ENCODE measurements around the gene PPP2R5C. TPM values are rescaled to one million over a fixed set of nuclear protein-coding genes. Genes with fewer than 3 reads are reported as not detected.

The PPP2R5C gene
- total RNA-seq, 4 donors from 2014 or later = 63.3 to 113 (median 75.9) TPM

- Histone ChIP-seq H3K36me3 (no peaks in the 10 kb centered on the region), H3K4me3 (no peak overlapping the region), H3K27me3 (no peaks in the 10 kb centered on the region), H3K27ac (peak overlapping the region in 1 of 4 donors; percentile 13), H3K9me3 (no peaks in the 10 kb centered on the region), H3K4me1 (peaks cover 0 to 29% (median 11%) of the 10 kb centered on the region in 4 donors)
- TF ChIP-seq, protein P1, sequence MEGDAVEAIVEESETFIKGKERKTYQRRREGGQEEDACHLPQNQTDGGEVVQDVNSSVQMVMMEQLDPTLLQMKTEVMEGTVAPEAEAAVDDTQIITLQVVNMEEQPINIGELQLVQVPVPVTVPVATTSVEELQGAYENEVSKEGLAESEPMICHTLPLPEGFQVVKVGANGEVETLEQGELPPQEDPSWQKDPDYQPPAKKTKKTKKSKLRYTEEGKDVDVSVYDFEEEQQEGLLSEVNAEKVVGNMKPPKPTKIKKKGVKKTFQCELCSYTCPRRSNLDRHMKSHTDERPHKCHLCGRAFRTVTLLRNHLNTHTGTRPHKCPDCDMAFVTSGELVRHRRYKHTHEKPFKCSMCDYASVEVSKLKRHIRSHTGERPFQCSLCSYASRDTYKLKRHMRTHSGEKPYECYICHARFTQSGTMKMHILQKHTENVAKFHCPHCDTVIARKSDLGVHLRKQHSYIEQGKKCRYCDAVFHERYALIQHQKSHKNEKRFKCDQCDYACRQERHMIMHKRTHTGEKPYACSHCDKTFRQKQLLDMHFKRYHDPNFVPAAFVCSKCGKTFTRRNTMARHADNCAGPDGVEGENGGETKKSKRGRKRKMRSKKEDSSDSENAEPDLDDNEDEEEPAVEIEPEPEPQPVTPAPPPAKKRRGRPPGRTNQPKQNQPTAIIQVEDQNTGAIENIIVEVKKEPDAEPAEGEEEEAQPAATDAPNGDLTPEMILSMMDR (IDR thresholded peaks at IDR 0.05) = no peak
- no peak for TF ChIP-seq POLR2A (IDR thresholded peaks at IDR 0.05)
- TF ChIP-seq EP300 (IDR thresholded peaks at IDR 0.05) = no peak
- WGBS, 2 donors = 50 to 53% methylated on average over 4 of the region's 4 CpGs
- DNase-seq (ENCODE audit: low spot score in 2 of 2) = no peak
These were observed 188.6 kb downstream of the PPP2R5C start for GRCh38 chr14:101950100-101950499.

- no peak overlapping the region for H3K4me3 ChIP-seq
- H3K27me3 ChIP-seq = no peaks in the 10 kb centered on the region
- peak overlapping the region in 1 of 4 donors; percentile 13 for H3K27ac ChIP-seq
- H3K36me3 ChIP-seq = peaks cover 0 to under 1% (median 0%) of the 10 kb centered on the region in 3 donors
- no peaks in the 10 kb centered on the region for H3K9me3 ChIP-seq
- no peak for DNase-seq (ENCODE audit: low spot score in 2 of 2)
- 79 to 82% methylated on average over 4 of the region's 4 CpGs for whole genome bisulfite sequencing, 2 donors
- peaks cover 0 to 29% (median 11%) of the 10 kb centered on the region in 4 donors for H3K4me1 ChIP-seq
- TF ChIP-seq EP300 (IDR thresholded peaks at IDR 0.05) (no peak), POLR2A (IDR thresholded peaks at IDR 0.05) (no peak)
- TF ChIP-seq, protein P1 (IDR thresholded peaks at IDR 0.05) = no peak
These were observed 189.2 kb downstream of the PPP2R5C start for GRCh38 chr14:101950516-101951215.

- TF ChIP-seq EP300 (IDR thresholded peaks at IDR 0.05) (no peak), POLR2A (IDR thresholded peaks at IDR 0.05) (no peak)
- TF ChIP-seq, protein P1 (IDR thresholded peaks at IDR 0.05) = no peak
- Histone ChIP-seq H3K27ac (no peak overlapping the region), H3K9me3 (no peaks in the 10 kb centered on the region), H3K4me3 (no peak overlapping the region), H3K27me3 (no peaks in the 10 kb centered on the region), H3K4me1 (peaks cover 0 to 22% (median 9%) of the 10 kb centered on the region in 4 donors), H3K36me3 (peaks cover 0 to 7% (median 0%) of the 10 kb centered on the region in 3 donors)
- WGBS, 2 donors = 77 to 87% methylated on average over 8 of the region's 8 CpGs
- DNase-seq (ENCODE audit: low spot score in 2 of 2) = no peak
These were observed 191.6 kb downstream of the PPP2R5C start for GRCh38 chr14:101953151-101953550.

- DNase-seq (ENCODE audit: low spot score in 2 of 2) = no peak
- Histone ChIP-seq H3K4me3 (no peak overlapping the region), H3K27me3 (no peaks in the 10 kb centered on the region), H3K9me3 (no peaks in the 10 kb centered on the region), H3K36me3 (peaks cover 0 to 7% (median 0%) of the 10 kb centered on the region in 3 donors), H3K4me1 (peaks cover 0 to 12% (median under 1%) of the 10 kb centered on the region in 4 donors), H3K27ac (no peak overlapping the region)
- 81 to 88% methylated on average over 6 of the region's 6 CpGs for WGBS, 2 donors
- TF ChIP-seq, protein P1 (IDR thresholded peaks at IDR 0.05) = no peak
- TF ChIP-seq EP300 (IDR thresholded peaks at IDR 0.05) (no peak), POLR2A (IDR thresholded peaks at IDR 0.05) (no peak)
These were observed 193.0 kb downstream of the PPP2R5C start for GRCh38 chr14:101954501-101954900.

DNA sequence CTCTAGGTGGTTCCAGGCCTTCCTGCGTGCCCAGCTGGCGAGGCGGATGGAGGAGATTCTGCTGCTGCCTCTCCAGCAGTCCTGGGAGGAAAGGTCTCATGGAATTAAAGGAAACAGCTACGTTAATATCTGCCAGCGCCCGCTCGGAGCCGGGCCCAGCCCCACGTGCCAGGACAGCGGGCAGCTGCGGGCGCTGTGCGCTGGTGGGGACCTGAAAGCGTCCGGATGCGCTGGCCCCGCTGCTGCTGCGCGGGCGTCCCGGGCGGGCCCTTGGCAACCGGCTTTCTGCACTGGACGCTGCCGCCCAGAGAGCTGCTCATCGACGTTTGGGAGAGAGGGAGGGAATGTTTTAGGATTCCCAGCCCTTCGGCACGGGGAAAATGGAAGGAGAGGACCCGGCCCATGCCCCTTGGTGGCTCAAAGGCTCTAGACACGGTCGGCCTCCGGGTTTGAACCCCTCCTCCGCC, 194.2 kb downstream of the PPP2R5C start:
- Histone ChIP-seq H3K4me1 (peaks cover 0 to under 1% (median 0%) of the 10 kb centered on the region in 4 donors), H3K4me3 (no peak overlapping the region), H3K9me3 (no peaks in the 10 kb centered on the region), H3K27me3 (no peaks in the 10 kb centered on the region), H3K27ac (no peak overlapping the region), H3K36me3 (peaks cover 0 to 7% (median 0%) of the 10 kb centered on the region in 3 donors)
- DNase-seq (ENCODE audit: low spot score in 2 of 2) = no peak
- 80 to 88% methylated on average over 25 to 34 of the region's 34 CpGs for WGBS, 2 donors
- TF ChIP-seq, protein P1 (IDR thresholded peaks at IDR 0.05) = no peak
- no peak for TF ChIP-seq EP300 (IDR thresholded peaks at IDR 0.05)
- TF ChIP-seq POLR2A (IDR thresholded peaks at IDR 0.05) = no peak

Data from tibial nerve (tissue), 4 donors.